ENCODE measurements around the gene ABCA7. TPM values are rescaled to one million over a fixed set of nuclear protein-coding genes. Genes with fewer than 3 reads are reported as not detected.

ABCA7 gene
- total RNA-seq, 1 experiment from 2014 or later, result 40.3 TPM

- DNase-seq (ENCODE audit: low spot score) (peak; percentile 16), ATAC-seq (no peak)
- peaks cover 8% of the 10 kb centered on the region for H3K36me3 Mint-ChIP-seq
- ChIA-PET CTCF (interaction anchor here (4.0 kb wide), 1 partner anchor 9 kb away, joined by 20 read pairs; the partner anchor contains the start of gene WDR18), POLR2A (no interaction called here)
- H3K4me3 Mint-ChIP-seq, result no peak overlapping the region
- no peak overlapping the region for H3K27ac Mint-ChIP-seq
- TF ChIP-seq NR2C2 (CRISPR knock-in tag; IDR thresholded peaks at IDR 0.05) (no peak), FOXJ3 (CRISPR knock-in tag; IDR thresholded peaks at IDR 0.05; ENCODE audit: borderline replicate concordance) (no peak), ETV6 (CRISPR knock-in tag; IDR thresholded peaks at IDR 0.05) (no peak), PREB (CRISPR knock-in tag; IDR thresholded peaks at IDR 0.05; ENCODE audit: borderline replicate concordance) (no peak), AFF4 (CRISPR knock-in tag; IDR thresholded peaks at IDR 0.05; ENCODE audit: borderline replicate concordance) (no peak), NFYB (CRISPR knock-in tag; conservative IDR thresholded peaks at IDR 0.05; ENCODE audit: low read depth) (no peak), FOXP4 (CRISPR knock-in tag; IDR thresholded peaks at IDR 0.05) (no peak), ZNF263 (CRISPR knock-in tag; IDR thresholded peaks at IDR 0.05; ENCODE audit: low read depth) (no peak), PRDM15 (CRISPR knock-in tag; IDR thresholded peaks at IDR 0.05) (no peak)
- H3K27me3 Mint-ChIP-seq (ENCODE audit: low read depth), result peaks cover 19% of the 10 kb centered on the region
- no peaks in the 10 kb centered on the region for H3K9me3 Mint-ChIP-seq
- peaks cover 5% of the 10 kb centered on the region; the same call in 1 of the 2 replicates for H3K4me1 Mint-ChIP-seq
These were observed 46.5 kb upstream of the ABCA7 start for GRCh38 chr19:993361-993830.

GRCh38 chr19:993831-994393 lies 46.0 kb upstream of the ABCA7 start:
- Mint-ChIP-seq H3K27me3 (ENCODE audit: low read depth) (peaks cover 24% of the 10 kb centered on the region), H3K9me3 (no peaks in the 10 kb centered on the region), H3K4me3 (no peak overlapping the region), H3K36me3 (peaks cover 8% of the 10 kb centered on the region), H3K4me1 (peaks cover 5% of the 10 kb centered on the region; the same call in 1 of the 2 replicates), H3K27ac (peak overlapping the region; percentile 63; the same call in 1 of the 2 replicates)
- ChIA-PET POLR2A (no interaction called here), CTCF (interaction anchor here (1.8 to 4.0 kb wide), 2 partner anchors 9 to 10 kb away, joined by 4 to 20 read pairs; partner anchors contain the start of gene WDR18)
- peak; percentile 63 for DNase-seq (ENCODE audit: low spot score)
- ATAC-seq, result peak; percentile 6; the same call in 1 of the 2 replicates
- TF ChIP-seq SP1 (CRISPR knock-in tag; conservative IDR thresholded peaks at IDR 0.05) (no peak), ZNF532 (CRISPR knock-in tag; IDR thresholded peaks at IDR 0.05; ENCODE audit: borderline replicate concordance) (no peak), ZBTB43 (CRISPR knock-in tag; IDR thresholded peaks at IDR 0.05) (no peak), AR (CRISPR knock-in tag; IDR thresholded peaks at IDR 0.05) (no peak)
